NCI-H524 treated with DMSO at 0.1 percent for 48 hours (cell line): ENCODE results near the gene DGKB.

Experiments used
- DNase-seq: peaks from one replicate; lab custom pipeline; 2025; lab: John Stamatoyannopoulos, UW

Gene DGKB

DNA sequence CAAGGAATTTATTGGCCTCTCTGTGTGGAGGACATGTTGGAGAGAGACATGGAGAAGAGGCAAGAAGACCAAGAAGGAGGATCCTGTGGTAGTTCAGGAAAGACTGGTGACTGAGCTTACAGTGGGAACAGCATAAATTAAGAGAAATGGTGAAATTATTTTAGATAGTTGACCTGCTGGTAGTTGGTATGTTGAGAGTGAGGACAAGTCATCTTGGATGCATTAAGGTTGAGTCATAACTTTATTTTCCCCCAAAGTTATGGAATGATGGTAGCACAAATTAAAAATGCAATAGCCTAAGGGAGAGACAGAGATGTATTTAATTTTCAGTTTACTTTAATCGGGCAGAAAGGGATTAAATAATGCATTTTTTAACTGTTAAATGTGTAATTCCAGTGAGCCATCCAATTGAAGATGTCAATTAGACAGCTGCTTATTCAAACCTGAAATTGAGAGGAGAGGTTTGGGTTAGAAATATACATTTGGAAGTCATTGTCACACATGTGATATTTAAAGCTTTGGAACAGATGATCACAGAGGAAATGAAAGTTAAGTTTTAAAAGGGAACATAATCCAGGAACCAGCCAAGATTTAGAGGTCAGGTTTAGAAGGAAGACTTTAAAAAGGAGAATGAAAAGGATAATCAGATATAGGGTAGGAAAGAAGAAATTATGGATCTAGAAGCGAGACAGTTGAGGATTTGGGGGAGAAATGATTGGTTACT is 80.6 kb downstream of the DGKB start:
- DNase-seq: no peak

DNA sequence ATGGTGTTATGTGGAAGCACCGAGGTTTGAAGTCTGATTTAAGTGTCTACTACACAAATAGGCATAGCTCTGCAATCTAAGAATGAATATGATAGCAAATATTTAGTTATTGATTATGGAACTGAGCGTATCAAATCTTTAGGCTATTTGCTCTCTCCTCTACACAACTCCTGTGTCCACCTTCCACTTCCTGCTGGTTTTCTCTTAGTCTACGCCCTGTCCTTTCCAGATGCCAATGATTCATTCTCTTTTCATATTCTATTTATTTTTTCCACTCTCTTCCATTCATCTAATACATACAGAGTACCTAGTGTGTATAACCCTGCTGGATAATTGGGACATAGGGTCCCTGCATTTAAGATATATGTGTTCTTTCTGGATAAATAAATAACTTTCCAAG is 83.7 kb downstream of the DGKB start:
- DNase-seq: no peak

DNA sequence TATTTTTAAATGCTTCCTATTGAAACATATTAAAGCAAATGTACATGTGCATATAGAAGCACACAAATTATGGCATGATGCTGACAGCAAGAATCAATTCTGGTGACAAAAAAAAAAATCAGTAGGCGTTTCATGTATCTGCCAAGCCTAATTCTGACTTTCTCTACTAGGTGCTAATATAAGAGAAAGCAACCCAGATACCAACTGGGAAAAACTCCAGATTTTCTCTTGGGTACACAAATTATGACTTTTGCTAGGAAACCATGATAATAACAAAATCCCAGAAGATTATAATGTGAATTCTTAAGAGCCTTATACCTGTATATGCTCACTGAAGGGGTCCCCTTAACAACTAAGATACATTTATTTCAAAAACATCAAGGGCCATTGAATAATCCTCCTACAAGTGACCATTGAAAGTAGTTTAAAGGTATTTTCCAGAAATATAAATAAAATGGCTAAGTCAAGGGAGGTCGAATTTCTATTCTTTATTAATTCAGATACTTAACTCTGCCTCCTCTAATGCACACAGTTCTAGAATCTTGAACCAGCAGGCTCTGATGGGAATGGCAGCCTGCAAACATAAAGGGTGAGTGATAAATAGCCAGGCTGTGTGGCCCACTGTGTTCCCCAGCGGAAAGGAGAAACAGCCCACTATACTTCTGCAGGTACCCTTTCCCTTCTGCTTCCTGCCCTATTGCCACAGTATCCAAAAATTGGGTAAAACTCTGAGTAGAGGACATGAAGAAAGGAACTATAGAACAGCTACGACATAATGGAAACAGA is 84.5 kb downstream of the DGKB start:
- no peak for DNase-seq

DNA sequence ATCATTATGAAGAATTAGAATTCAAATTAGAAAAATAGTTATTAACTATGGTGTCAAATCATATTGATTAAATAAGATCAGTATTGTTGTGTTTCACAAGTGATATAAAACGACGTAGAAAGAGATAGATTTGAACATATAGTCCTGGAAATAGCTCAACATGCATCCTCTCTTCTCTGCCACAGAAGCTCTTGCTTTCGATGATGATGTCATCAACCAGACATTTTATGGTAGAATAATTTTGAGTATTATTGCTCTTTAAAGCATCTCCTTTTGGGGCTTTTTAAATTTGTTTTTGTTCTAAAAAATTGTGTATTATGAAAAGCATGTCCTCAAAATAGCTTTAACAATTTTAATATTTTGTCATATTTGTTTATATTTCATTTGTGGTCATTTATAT is 95.0 kb downstream of the DGKB start:
- no peak for DNase-seq

DNA sequence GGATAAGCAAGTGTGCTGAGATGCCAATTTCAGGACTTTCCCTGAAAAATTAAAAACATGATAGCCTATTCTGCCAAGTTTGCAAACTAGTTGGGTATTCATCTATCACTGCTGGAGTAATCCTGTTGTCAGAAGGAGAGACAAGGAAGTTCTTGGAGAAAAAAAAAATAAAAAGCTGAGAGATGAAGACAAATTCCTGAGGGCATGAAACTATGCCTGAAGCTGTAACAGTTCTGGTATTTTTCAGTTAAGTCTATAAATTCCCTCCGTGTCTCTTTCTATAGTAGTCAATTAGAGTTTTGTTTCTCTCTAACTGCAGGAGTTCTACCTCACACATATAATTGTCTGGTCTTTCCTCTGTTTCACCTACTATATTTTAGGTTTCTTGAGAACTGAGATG is 95.7 kb downstream of the DGKB start:
- DNase-seq: no peak

DNA sequence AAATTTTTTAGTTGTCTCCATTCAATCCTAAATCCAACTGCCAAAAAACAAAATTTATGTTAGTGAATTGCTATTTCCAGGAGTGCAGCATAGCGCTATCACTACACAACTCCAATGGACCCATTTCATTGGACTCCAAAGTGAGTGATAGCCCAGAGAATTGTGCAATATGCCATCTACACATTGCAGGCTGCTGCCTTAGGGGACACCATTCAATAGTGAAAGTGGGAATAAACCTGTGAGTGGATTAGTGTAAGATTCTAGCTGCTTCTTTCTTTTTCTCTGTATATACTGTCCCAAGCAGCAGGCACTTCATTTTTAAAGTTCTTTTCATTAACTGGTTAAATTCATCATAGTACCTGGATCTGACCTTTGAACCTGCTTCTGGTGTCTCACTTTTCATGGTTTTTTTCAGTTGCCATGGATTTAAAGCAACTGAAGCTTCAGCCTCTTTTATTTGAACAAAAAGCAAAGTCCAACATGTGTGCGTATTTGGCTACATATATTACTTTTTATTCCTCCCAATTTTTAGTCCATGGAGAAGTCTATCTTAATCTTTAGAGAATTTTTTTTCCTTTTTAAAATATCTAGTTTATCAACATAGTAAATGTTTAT is 97.3 kb downstream of the DGKB start:
- no peak for DNase-seq

DNA sequence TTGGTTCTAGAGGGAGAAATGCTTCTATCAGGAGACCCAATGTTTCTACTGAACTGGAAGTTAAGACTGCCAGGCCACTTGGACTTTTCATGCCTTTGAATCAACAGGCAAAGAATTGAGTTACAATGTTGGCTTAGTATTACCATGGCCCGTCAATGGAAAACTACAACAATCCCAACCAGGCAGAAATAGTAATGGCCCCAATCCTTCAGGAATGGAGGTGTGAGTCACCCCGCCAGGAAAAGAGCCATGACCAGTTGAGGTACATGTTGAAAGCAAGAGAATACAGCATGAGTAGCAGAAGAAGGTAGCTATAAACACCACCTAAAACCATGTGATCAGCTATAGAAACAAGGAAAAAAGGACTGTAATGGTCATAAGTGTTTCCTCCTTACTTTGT is 101.9 kb downstream of the DGKB start:
- DNase-seq: no peak

DNA sequence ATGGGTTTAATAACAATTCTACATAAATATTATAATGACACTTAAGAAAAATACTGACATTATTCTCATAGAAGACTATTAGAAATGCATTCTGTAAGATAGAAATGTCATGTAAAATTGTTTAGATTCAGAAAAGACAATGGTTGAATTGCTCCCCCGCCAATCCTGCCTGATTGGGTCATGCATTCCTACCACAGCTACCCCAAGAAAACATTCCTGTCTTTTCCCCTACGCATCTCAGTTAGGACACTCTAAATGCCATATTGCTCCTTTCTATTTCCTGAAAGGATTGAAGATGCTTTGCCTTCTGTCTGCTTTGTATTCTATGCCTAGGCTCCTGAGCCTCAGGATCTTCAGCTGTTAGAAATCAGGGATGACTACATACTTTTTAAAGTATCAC is 109.4 kb downstream of the DGKB start:
- no peak for DNase-seq

DNA sequence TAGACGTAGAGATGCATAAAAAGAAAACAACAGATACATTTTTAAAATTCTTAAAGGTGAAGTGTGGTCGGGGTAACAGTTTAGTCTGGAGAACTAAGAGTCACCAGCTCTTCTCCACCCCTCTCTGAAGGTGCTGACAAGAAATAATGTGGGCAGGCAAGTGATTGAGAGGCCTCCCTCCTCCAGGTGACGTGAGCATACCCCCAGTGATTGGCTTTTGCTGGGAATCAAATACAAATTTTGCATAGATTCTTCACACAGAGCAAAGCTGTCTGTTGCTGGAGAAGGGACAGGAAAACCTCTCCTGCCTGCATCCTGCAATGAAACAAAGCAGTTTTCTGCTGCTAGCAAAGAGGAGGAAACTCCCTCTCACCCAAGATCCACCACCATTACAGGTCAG is 115.0 kb downstream of the DGKB start:
- no peak for DNase-seq

DNA sequence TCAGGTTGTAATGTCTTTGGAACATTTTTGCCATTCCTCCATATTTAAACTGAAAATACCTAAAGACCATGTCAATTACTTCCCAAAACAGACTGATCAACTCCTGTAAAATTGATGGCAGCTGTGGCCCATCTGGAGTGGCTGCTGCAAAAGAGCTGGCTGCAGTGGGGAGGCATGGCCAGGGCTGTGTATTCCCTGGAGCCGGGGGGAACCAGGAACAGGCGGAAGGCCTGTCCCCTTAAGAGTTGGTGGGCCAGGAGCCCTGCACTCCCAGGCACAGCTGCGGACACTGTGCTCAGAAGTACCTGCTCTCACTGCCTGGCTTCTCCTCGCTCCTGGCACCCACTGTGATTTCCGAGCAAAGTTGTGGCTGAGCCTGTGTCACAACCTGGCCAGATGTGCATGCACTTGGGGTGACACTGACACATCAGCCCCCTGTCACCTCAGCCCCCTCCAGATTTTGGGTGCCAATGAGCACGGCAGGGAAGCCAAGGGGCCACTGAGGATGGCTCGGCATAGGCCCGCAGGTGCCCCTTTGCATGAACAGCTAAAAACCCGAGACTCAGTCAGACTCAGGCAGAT is 116.1 kb downstream of the DGKB start:
- DNase-seq: no peak

DNA sequence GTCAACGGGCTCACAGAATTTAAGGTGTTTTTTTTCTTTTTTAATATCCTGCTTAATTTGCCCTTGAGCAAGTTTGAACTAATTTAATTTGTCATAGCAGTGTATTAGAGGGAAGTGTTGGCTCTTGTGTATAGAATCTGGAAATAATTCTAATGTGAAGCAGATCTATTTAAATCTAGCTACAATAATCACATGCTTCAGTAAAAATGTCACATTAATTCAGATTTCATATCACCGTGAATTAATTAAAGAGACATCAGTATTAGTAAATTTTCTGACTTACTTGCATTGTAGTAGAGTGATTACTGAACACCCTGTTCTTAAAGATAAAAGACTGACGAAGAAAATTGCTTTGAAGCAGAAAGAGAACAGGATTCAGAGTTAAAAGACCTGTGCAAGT is 124.7 kb downstream of the DGKB start:
- DNase-seq: no peak

DNA sequence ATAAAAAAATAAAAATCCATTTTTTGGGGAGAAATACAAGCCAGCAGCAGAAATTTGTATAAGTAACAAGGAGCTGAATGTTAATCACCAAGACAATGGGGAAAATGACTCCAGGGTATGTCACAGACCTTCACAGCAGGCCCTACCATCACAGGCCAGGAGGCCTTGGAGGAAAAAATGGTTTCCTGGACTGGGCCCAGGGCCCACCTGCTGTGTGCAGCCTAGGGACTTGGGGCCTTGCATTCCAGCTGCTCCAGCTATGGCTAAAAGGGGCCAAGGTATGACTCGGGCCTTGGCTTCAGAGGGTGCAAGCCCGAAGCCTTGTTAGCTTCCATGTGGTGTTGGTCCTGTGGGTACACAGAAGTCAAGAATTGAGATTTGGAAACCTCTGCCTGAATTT is 126.3 kb downstream of the DGKB start:
- DNase-seq: no peak

DNA sequence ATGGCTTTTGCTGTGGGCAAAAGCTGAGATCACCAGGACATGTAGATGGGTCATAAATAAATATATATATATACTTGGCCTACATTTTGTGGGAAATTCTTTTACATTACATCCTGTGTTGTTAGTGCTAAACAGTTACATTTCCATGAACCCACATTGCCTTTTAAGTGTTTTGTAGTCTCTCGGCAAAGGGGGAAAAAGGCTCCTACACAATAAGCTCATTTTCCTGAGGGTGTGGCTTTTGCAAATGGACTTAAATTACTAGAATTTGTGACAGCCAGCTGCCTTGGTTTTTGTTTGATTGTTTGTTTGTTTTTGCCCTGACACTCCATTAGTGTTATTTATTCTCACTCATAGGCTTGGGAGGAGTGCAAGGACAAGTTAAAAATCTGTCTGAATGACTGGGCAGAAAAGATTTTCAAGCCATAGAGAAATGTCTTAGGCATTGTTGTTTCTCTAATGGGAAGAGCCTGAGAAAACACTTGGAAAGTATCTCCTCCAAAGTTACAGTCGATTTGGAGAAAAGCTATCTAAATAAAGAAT is 128.8 kb downstream of the DGKB start:
- DNase-seq: no peak

DNA sequence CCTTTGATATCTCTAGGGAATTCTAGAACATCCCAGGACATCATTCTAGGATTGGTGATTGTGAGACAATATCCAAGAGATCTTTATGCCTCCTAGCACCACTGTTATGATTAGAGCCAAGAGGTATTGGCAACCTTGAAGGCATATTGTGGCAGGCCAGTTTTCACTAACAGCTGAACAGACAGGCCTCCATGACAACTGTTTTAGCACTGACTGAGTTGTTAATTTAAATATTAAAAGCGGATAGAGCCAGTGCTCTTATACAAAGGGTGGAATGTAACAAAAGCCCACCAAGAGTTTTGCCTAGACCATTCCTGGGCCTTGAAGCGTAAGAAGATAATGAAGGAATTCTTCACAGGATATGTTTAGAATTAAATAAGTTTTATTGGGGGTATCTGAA is 131.9 kb downstream of the DGKB start:
- no peak for DNase-seq

DNA sequence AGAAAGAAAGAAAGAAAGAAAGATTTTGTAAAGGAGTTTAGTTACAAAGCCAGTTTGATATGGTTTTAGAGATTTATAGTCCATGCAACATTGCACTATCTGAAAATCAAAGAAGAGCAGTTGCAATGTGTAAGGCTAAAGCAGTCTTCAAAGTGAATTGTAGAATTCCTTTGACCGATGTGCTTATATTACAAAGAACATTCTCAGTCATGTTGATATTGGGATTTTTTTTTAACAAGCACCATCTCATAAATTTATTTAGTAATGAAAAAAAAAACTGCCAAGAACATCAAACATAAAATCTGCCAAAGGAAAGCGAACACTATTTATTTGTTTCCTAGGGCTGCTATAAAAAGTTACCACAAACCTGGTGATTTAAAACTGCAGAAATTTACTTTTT is 133.3 kb downstream of the DGKB start:
- no peak for DNase-seq

DNA sequence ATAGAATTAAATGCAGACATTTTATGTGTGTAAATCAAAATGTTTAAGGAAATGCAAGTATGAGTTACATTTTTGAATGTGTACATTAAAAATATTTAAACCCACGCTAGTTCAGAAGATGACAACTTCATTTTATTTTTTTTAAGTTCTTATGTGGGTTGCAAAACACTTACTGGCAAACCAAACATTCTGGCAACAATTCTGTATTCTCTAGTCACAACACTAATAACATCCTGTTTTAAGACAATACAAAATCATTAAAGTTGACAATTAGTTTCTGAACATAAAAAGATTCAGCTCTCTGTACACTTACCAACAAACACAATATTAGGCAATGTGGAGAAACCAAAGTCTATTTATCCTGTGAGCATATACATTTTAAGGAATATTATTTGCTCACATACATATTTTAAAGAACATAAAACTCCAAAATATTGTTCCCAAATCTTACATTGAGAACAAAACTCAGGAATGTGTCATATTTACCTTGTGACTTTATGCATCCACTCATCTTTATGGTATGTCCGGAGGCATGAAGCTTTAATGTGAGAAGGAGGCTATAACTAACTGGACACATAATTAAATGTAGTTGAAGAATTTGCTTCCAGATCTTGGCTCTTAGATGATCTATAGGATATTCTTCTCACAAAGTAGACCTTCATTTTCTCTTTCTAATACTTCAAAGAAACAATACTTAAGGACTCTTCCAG is 134.7 kb downstream of the DGKB start:
- no peak for DNase-seq

DNA sequence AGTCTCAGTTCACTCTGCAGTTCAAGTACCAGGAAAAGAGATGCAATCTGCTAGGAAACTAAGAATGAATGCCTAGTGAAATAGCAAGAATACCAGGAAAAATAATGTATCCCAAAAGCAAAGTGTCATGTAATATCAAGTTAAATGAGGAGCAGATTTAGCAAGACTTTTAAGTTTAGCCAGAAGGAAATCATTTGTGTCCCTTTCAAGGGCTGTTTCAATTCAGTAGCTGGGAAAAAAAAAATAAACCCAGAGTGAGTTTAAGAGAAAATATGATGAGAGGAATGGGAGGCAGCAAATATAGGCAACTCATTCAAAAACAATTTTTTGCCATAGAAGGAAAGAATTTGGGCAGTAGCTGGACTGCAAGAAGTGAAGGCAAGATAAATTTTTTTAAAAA is 135.8 kb downstream of the DGKB start:
- DNase-seq: no peak

DNA sequence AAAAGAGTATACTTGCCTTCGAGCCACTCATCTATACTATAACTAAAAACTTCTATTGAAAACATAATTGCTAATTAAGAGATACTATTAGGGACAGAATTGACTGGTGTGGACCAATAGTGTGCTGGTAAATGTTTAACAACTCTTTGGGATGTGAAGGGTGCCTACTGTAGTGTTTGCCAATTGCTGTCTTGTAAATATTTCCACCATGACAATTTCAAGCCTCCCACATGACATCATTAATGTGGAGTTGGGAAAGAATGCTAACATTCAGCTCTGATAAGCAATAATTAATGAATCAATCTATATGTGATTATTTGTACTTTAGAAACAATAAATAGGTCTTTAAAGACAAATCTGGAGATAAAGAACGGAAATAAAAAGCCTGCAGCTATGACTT is 136.8 kb downstream of the DGKB start:
- no peak for DNase-seq

DNA sequence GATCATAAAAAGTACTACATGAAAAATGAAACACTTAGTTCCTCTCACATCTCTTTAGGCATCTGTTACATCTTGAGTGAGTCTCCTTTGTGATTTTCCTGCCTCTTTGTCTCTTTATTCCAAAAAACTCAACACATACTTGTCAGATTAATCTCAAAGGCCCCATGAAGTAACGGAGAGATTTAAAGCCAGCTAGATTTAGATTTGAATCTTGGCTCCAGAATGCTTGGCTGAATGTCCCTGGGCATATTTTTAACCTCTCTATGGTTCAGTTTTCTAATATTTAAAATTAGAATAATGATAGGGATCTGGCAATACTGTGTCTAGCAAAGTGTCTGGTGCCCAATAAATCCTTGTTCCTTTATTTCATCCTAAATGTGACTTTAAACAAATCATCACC is 140.0 kb downstream of the DGKB start:
- no peak for DNase-seq

DNA sequence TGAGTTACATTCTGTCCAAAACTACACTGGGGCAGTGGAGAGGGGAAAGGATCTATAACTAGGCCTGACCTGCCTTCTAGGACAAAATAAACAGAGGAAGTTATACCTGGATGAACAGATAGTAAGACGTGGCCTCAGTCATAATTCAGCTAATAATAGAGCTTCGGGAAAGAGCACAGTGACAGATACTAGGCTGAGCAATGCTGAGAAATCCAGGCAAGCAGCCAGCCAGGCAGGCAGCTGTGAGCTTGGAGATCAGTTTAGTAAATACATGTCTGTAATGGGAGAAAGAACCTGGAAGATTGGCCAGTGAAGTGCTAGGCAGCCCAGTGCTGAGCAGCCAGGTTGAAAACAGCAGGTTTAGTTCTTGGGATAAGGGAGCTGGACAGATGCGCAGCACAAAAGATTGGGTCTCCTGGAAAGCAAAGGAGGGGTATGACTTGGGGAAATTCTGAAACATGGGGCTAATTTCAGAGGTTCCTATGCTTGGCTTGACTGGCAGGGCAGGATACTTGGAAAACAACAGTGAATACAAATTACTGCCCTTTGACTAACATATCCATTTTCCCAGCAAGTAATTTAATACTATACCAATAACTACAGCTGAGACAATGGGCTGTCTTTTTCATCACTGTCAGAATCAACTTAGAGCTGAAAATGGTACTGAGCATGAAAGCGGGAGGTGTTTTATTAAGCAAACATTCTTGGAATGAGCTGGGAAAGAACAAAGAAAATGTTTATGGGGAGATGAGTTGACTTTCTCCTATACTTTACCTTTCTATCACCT is 140.8 kb downstream of the DGKB start:
- DNase-seq: no peak
